ENCODE results near the gene ATP8B1. TPM values are rescaled to one million over a fixed set of nuclear protein-coding genes. Genes with fewer than 3 reads are reported as not detected.
A peak's percentile ranks its signal among the peaks of the same experiment; 100 is the strongest.

ATP8B1 gene
- total and polyA plus RNA-seq, 9 of the 15 experiments (the other 6 are each of a cell fraction or from before 2014, with no cell fraction given), result 0.01 to 0.22 (median 0.03) TPM; not detected in 3

DNA sequence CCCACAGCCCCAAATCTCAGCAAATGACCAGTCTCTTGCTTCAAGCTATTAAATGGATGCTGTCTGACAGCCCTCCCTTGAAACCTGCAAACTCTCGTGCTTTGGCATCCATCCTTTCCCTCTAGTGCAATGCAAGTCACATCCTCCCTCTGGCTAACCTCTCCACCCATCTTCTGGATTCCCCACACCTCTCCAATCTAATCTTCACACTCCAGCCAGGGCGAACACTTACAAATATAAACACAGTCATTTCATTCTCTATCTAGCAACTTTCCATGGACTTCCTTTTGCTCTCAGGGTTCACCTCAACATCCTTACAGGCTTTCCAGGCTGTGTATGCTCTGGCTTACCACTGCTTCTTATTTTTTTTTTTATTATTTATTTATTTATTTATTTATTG, 171.4 kb downstream of the ATP8B1 start:
- H2AFZ ChIP-seq (ENCODE audit: low read depth, low read length), result no peak overlapping the region

More for the DNA sequence above, 171.4 kb downstream of the ATP8B1 start:
- WGBS (ENCODE audit: insufficient coverage, low coverage, missing lambda C conversion rate), result 13% methylated on average over 2 of the region's 2 CpGs
- H3K36me3 ChIP-seq (ENCODE audit: control insufficient read depth, insufficient read depth, low read length), result no peaks in the 10 kb centered on the region
- H3K9me3 ChIP-seq (replicated peaks; ENCODE audit: control insufficient read depth, insufficient read depth, low read depth, low read length), result no peaks in the 10 kb centered on the region
- ChIA-PET CTCF (ENCODE audit: low intra/inter-chr PET ratio) (no interaction called here), POLR2A (no interaction called here)
- TF ChIP-seq CBFA2T3 (IDR thresholded peaks at IDR 0.05) (peak; percentile 62), HDAC1 (IDR thresholded peaks at IDR 0.05) (0 out of 4 replicates have a peak, but pooled peaks of 1 of the 2 experiments have one; percentile 23), TAL1 (IDR thresholded peaks at IDR 0.05) (peak; percentile 30; the same call in 1 of the 2 replicates), GABPA (tag; conservative IDR thresholded peaks at IDR 0.05; ENCODE audit: low read depth) (no peak), NCOA2 (IDR thresholded peaks at IDR 0.05; ENCODE audit: partially characterized antibody in 2 of 2) (no peak), TCF3 (CRISPR knock-in tag; IDR thresholded peaks at IDR 0.05) (peak; percentile 54), ARID1B (IDR thresholded peaks at IDR 0.05) (peak; percentile 65), CTBP1 (IDR thresholded peaks at IDR 0.05; ENCODE audit: borderline replicate concordance) (0 out of 2 replicates have a peak, but pooled peaks have one; percentile 12), CBFA2T2 (conservative IDR thresholded peaks at IDR 0.05) (peak; percentile 26; the same call in 1 of the 2 replicates)
- TF ChIP-seq, protein P1, sequence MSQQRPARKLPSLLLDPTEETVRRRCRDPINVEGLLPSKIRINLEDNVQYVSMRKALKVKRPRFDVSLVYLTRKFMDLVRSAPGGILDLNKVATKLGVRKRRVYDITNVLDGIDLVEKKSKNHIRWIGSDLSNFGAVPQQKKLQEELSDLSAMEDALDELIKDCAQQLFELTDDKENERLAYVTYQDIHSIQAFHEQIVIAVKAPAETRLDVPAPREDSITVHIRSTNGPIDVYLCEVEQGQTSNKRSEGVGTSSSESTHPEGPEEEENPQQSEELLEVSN (IDR thresholded peaks at IDR 0.05; ENCODE audit: borderline replicate concordance in 1 of 2, extremely low read depth in 1 of 2, insufficient read depth in 1 of 2, insufficient read length in 1 of 2, low read depth in 1 of 2, low read length in 1 of 2, poor library complexity in 1 of 2, severe bottlenecking in 1 of 2), result peak in 1 of 2 experiments; percentile 24
- in situ Hi-C loops (cut with MboI), result loop anchor here (25.0 kb wide), 1 partner anchor 231 kb away; no protein-coding TSS in a partner anchor
- no peaks in the 10 kb centered on the region for H3K79me2 ChIP-seq (ENCODE audit: control insufficient read depth, insufficient read depth, low read length)
- H4K20me1 ChIP-seq (replicated peaks; ENCODE audit: control insufficient read depth, insufficient read depth, low read length), result no peaks in the 10 kb centered on the region
- BruUV-seq (replicated peaks), result no TSS peak
- H3K4me1 ChIP-seq (replicated peaks in 1 of 2; ENCODE audit: control insufficient read depth in 2 of 2, insufficient read depth in 2 of 2, low read length in 2 of 2), result peaks cover 6 to 13% of the 10 kb centered on the region in 2 experiments; a peak in 4 of 5 replicates
- no peak overlapping the region for H3K4me2 ChIP-seq (ENCODE audit: insufficient read depth, low read length)
- DNase-seq (ENCODE audit: extremely low read depth in 1 of 4, low spot score in 3 of 4) (peak in 2 of 4 experiments; percentile 41 to 50), FAIRE-seq (peak; percentile 29), ATAC-seq (peak; percentile 40)
- intact Hi-C loops (cut with micrococcal nuclease), result loop anchor here (2.0 to 5.0 kb wide), 2 partner anchors 226 to 491 kb away; no protein-coding TSS in a partner anchor
- no peak overlapping the region for H3K27ac ChIP-seq (ENCODE audit: extremely low read depth, low read depth, low read length)
- H3K9ac ChIP-seq (ENCODE audit: insufficient read depth in 1 of 2, low read depth in 2 of 2, low read length in 2 of 2), result no peak overlapping the region
- H3K4me3 ChIP-seq, result no peak overlapping the region
- H3K27me3 ChIP-seq (ENCODE audit: control insufficient read depth in 2 of 2, insufficient read depth in 2 of 2, low read length in 2 of 2), result no peaks in the 10 kb centered on the region
- no peaks in the 10 kb centered on the region for H3K9me1 ChIP-seq (ENCODE audit: control insufficient read depth, insufficient read depth, low read length)
